NB4 (cell line): Measurements from ENCODE around the gene AFAP1L2.

ENCODE experiments used
- DNase-seq: peaks from one replicate; pipeline ENCODE4 v3.0.0; 2010; ENCODE audit warnings: low read depth
- H3K4me3 ChIP-seq: one replicate; pipeline ENCODE4 v1.5.1; 2011; ENCODE audit warnings: mild to moderate bottlenecking, low read depth, low read length, moderate library complexity
- CTCF ChIP-seq: IDR thresholded peaks from one replicate; pipeline ENCODE4 v1.5.1; 2012; ENCODE audit warnings: low read depth, low read length
- MAX ChIP-seq: IDR thresholded peaks from 2 replicates; pipeline ENCODE4 v1.6.1; 2011; ENCODE audit warnings: low read depth, low read length
- MYC ChIP-seq: IDR thresholded peaks from 2 replicates; pipeline ENCODE4 v1.6.1; 2011; ENCODE audit warnings: low read depth, low read length
- POLR2A ChIP-seq: IDR thresholded peaks from 2 replicates; pipeline ENCODE4 v1.6.1; 2011; ENCODE audit warnings: mild to moderate bottlenecking; ENCODE audit not compliant: insufficient read length; ENCODE audit errors: extremely low read depth

Gene AFAP1L2

GRCh38 chr10:114389426-114389825 lies 14.9 kb downstream of the AFAP1L2 start:
- DNase-seq: no peak
- no peak for TF ChIP-seq POLR2A
- no peak overlapping the region for H3K4me3 ChIP-seq

- DNase-seq: peak; percentile 49
- H3K4me3 ChIP-seq: no peak overlapping the region
- TF ChIP-seq MAX (peak; percentile 19; the same call in 1 of the 2 replicates), POLR2A (no peak)
Measured at GRCh38 chr10:114388275-114388674, 16.0 kb downstream of the AFAP1L2 start.

- DNase-seq: no peak
- TF ChIP-seq MYC: no peak
- no peak for TF ChIP-seq MAX
- no peak for TF ChIP-seq POLR2A
- TF ChIP-seq CTCF: peak; percentile 9
- H3K4me3 ChIP-seq: no peak overlapping the region
Measured at GRCh38 chr10:114387784-114388183, 16.5 kb downstream of the AFAP1L2 start.

- H3K4me3 ChIP-seq: no peak overlapping the region
- DNase-seq: no peak
- no peak for TF ChIP-seq CTCF
- no peak for TF ChIP-seq MAX
- no peak for TF ChIP-seq POLR2A
- no peak for TF ChIP-seq MYC
Measured at GRCh38 chr10:114386452-114386851, 17.9 kb downstream of the AFAP1L2 start.

- DNase-seq: no peak
- H3K4me3 ChIP-seq: no peak overlapping the region
- TF ChIP-seq MYC (no peak), MAX (no peak), CTCF (no peak), POLR2A (no peak)
Measured at GRCh38 chr10:114385557-114385956, 18.7 kb downstream of the AFAP1L2 start.

GRCh38 chr10:114384601-114385000 lies 19.7 kb downstream of the AFAP1L2 start:
- no peak for TF ChIP-seq MAX
- no peak for DNase-seq

GRCh38 chr10:114384181-114384580 lies 20.1 kb downstream of the AFAP1L2 start:
- DNase-seq: no peak
- no peak overlapping the region for H3K4me3 ChIP-seq
- TF ChIP-seq POLR2A (no peak), CTCF (no peak), MYC (no peak), MAX (no peak)

More at GRCh38 chr10:114384601-114385000, 19.7 kb downstream of the AFAP1L2 start:
- H3K4me3 ChIP-seq: no peak overlapping the region
